ENCODE results near the gene SLC16A12.

The SLC16A12 gene

DNA sequence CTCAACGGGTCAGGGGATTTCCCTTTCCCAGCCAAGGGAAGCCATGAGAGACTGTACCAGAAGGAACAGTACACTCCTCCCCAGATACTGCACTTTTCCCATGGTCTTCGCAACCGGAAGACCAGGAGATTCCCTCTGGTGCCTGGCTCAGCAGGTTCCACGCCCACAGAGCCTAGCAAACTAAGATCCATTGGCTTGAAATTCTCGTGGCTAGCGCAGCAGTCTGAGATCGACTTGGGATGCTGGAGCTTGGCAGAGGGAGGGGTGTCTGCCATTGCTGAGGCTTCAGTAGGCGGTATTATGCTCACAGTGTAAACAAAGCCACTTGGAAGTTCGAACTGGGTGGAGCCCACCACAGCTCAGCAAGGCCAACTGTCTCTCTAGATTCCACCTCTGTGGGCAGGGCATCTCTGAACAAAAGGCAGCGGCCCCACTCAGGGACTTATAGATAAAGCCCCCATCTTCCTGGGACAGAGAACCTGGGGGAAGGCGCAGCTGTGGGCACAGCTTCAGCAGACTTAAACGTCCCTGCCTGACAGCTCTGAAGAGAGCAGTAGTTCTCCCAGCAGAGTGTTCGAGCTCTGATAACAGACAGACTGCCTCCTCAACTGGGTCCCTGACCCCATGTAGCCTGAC, 29.6 kb downstream of the SLC16A12 start:
- ChIA-PET CTCF (no interaction called here), POLR2A (no interaction called here)
- no peaks in the 10 kb centered on the region for H3K36me3 ChIP-seq (ENCODE audit: control insufficient read depth in 2 of 2, insufficient read depth in 1 of 2, low read length in 2 of 2)
- H3K9me3 ChIP-seq (ENCODE audit: control insufficient read depth, insufficient read depth, low read depth, low read length), result no peaks in the 10 kb centered on the region
- no peak overlapping the region for H3K4me3 ChIP-seq (ENCODE audit: low read depth, low read length)
- no peaks in the 10 kb centered on the region for H3K4me1 ChIP-seq (ENCODE audit: control insufficient read depth, insufficient read depth, low read length)
- H3K27ac ChIP-seq (ENCODE audit: extremely low read depth, low read depth, low read length), result no peak overlapping the region
- TF ChIP-seq EGR2 (tag by site-specific recombination; IDR thresholded peaks at IDR 0.05; ENCODE audit: low read depth) (0 out of 2 replicates have a peak, but pooled peaks have one; percentile 16), ZNF138 (tag by site-specific recombination; IDR thresholded peaks at IDR 0.05; ENCODE audit: borderline replicate concordance) (no peak), TRIM28 (IDR thresholded peaks at IDR 0.05; ENCODE audit: borderline replicate concordance, low read length) (no peak), ZNF121 (tag by site-specific recombination; IDR thresholded peaks at IDR 0.05) (no peak), ZNF140 (tag by site-specific recombination; IDR thresholded peaks at IDR 0.05) (no peak)

DNA sequence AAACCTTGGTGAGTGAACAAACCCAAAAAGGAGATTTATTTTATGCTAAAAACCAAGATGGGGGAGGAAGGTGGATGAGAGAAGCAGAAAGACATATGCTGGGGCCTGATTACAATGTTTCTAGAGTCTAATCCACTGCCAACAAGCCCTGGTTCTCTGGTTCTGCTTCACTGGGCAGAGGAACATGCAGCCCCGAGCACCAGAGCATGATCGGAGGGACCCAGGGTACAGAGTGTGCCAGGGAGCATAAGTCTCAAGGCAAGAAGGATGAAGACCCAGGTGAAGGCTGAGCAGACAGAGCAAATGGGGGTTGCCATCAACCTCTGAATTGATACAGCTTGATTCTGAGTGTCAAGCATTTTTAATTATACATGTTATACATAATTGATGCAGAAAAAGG, 30.7 kb downstream of the SLC16A12 start:
- no peaks in the 10 kb centered on the region for H3K4me1 ChIP-seq (ENCODE audit: control insufficient read depth, insufficient read depth, low read length)
- no peaks in the 10 kb centered on the region for H3K36me3 ChIP-seq (ENCODE audit: control insufficient read depth in 2 of 2, insufficient read depth in 1 of 2, low read length in 2 of 2)
- ChIA-PET POLR2A (no interaction called here), CTCF (no interaction called here)
- H3K27ac ChIP-seq (ENCODE audit: extremely low read depth, low read depth, low read length), result no peak overlapping the region
- no peak for TF ChIP-seq ZNF169 (tag by site-specific recombination; IDR thresholded peaks at IDR 0.05)
- TF ChIP-seq OVOL3 (tag by site-specific recombination; IDR thresholded peaks at IDR 0.05), result no peak
- no peak for TF ChIP-seq ZSCAN30 (tag by site-specific recombination; IDR thresholded peaks at IDR 0.05)
- TF ChIP-seq, protein P1, sequence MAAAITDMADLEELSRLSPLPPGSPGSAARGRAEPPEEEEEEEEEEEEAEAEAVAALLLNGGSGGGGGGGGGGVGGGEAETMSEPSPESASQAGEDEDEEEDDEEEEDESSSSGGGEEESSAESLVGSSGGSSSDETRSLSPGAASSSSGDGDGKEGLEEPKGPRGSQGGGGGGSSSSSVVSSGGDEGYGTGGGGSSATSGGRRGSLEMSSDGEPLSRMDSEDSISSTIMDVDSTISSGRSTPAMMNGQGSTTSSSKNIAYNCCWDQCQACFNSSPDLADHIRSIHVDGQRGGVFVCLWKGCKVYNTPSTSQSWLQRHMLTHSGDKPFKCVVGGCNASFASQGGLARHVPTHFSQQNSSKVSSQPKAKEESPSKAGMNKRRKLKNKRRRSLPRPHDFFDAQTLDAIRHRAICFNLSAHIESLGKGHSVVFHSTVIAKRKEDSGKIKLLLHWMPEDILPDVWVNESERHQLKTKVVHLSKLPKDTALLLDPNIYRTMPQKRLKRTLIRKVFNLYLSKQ (tag by site-specific recombination; IDR thresholded peaks at IDR 0.05; ENCODE audit: borderline replicate concordance), result no peak
- no peak for TF ChIP-seq ZNF24 (tag by site-specific recombination; IDR thresholded peaks at IDR 0.05)
- no peak for TF ChIP-seq ZNF391 (tag by site-specific recombination; IDR thresholded peaks at IDR 0.05; ENCODE audit: borderline replicate concordance, low read depth)
- TF ChIP-seq, protein P2, sequence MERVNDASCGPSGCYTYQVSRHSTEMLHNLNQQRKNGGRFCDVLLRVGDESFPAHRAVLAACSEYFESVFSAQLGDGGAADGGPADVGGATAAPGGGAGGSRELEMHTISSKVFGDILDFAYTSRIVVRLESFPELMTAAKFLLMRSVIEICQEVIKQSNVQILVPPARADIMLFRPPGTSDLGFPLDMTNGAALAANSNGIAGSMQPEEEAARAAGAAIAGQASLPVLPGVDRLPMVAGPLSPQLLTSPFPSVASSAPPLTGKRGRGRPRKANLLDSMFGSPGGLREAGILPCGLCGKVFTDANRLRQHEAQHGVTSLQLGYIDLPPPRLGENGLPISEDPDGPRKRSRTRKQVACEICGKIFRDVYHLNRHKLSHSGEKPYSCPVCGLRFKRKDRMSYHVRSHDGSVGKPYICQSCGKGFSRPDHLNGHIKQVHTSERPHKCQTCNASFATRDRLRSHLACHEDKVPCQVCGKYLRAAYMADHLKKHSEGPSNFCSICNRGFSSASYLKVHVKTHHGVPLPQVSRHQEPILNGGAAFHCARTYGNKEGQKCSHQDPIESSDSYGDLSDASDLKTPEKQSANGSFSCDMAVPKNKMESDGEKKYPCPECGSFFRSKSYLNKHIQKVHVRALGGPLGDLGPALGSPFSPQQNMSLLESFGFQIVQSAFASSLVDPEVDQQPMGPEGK (tag by site-specific recombination; IDR thresholded peaks at IDR 0.05), result no peak
- TF ChIP-seq, protein P3, sequence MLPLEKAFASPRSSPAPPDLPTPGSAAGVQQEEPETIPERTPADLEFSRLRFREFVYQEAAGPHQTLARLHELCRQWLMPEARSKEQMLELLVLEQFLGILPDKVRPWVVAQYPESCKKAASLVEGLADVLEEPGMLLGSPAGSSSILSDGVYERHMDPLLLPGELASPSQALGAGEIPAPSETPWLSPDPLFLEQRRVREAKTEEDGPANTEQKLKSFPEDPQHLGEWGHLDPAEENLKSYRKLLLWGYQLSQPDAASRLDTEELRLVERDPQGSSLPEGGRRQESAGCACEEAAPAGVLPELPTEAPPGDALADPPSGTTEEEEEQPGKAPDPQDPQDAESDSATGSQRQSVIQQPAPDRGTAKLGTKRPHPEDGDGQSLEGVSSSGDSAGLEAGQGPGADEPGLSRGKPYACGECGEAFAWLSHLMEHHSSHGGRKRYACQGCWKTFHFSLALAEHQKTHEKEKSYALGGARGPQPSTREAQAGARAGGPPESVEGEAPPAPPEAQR (tag by site-specific recombination; IDR thresholded peaks at IDR 0.05), result no peak
- TF ChIP-seq ZNF768 (tag by site-specific recombination; IDR thresholded peaks at IDR 0.05), result no peak
- no peak for TF ChIP-seq ZNF239 (tag by site-specific recombination; IDR thresholded peaks at IDR 0.05)
- TF ChIP-seq, protein P4, sequence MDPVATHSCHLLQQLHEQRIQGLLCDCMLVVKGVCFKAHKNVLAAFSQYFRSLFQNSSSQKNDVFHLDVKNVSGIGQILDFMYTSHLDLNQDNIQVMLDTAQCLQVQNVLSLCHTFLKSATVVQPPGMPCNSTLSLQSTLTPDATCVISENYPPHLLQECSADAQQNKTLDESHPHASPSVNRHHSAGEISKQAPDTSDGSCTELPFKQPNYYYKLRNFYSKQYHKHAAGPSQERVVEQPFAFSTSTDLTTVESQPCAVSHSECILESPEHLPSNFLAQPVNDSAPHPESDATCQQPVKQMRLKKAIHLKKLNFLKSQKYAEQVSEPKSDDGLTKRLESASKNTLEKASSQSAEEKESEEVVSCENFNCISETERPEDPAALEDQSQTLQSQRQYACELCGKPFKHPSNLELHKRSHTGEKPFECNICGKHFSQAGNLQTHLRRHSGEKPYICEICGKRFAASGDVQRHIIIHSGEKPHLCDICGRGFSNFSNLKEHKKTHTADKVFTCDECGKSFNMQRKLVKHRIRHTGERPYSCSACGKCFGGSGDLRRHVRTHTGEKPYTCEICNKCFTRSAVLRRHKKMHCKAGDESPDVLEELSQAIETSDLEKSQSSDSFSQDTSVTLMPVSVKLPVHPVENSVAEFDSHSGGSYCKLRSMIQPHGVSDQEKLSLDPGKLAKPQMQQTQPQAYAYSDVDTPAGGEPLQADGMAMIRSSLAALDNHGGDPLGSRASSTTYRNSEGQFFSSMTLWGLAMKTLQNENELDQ (tag by site-specific recombination; IDR thresholded peaks at IDR 0.05; ENCODE audit: low read depth), result no peak
- TF ChIP-seq ZNF843 (tag by site-specific recombination; IDR thresholded peaks at IDR 0.05), result no peak
- TF ChIP-seq ZNF677 (tag by site-specific recombination; IDR thresholded peaks at IDR 0.05), result no peak
- no peak overlapping the region for H3K4me3 ChIP-seq (ENCODE audit: low read depth, low read length)
- H3K9me3 ChIP-seq (ENCODE audit: control insufficient read depth, insufficient read depth, low read depth, low read length), result no peaks in the 10 kb centered on the region
